ENCODE data around the gene PTGDS. TPM values are rescaled to one million over a fixed set of nuclear protein-coding genes. Genes with fewer than 3 reads are reported as not detected.

Gene PTGDS
- total RNA-seq, 1 experiment from 2014 or later, result 3.6 TPM

- Histone ChIP-seq H3K56ac (ENCODE audit: insufficient read length, low read depth, low read length) (no peak overlapping the region), H3T11ph (ENCODE audit: low read length) (no peak overlapping the region), H2AFZ (ENCODE audit: low read length) (no peak overlapping the region), H2BK12ac (ENCODE audit: insufficient read length, low read depth, low read length) (no peak overlapping the region), H2AK5ac (ENCODE audit: insufficient read length, low read length) (no peak overlapping the region), H2BK120ac (ENCODE audit: low read depth, low read length, poor library complexity, severe bottlenecking) (no peak overlapping the region), H4K20me1 (ENCODE audit: control insufficient read depth, insufficient read depth, insufficient read length) (no peaks in the 10 kb centered on the region), H3K27ac (ENCODE audit: insufficient read length, low read depth, low read length) (no peak overlapping the region), H2BK5ac (ENCODE audit: insufficient read length, low read length) (no peak overlapping the region), H4K8ac (replicated peaks; ENCODE audit: insufficient read length, low read depth, low read length) (no peak overlapping the region), H2BK20ac (ENCODE audit: low read depth, low read length, poor library complexity, severe bottlenecking) (no peak overlapping the region), H4K5ac (ENCODE audit: insufficient read length, low read depth, low read length) (no peak overlapping the region), H4K91ac (ENCODE audit: insufficient read length, low read depth, low read length) (no peak overlapping the region), H3K27me3 (ENCODE audit: insufficient read depth, low read length) (no peaks in the 10 kb centered on the region), H2BK15ac (ENCODE audit: low read depth, low read length) (no peak overlapping the region), H3K23ac (ENCODE audit: insufficient read length, low read depth, low read length) (no peak overlapping the region), H3K18ac (ENCODE audit: insufficient read length, low read depth, low read length) (no peak overlapping the region), H3K14ac (ENCODE audit: insufficient read depth, low read length) (no peak overlapping the region), H3K4me2 (ENCODE audit: insufficient read depth, insufficient read length, low read length) (no peak overlapping the region), H3K9ac (ENCODE audit: extremely low read depth, insufficient read length, low read length) (no peak overlapping the region), H3K23me2 (ENCODE audit: insufficient read length, low read depth, low read length, poor library complexity, severe bottlenecking) (peaks cover 8% of the 10 kb centered on the region), H3K4ac (ENCODE audit: low read depth, low read length) (no peak overlapping the region), H3K79me1 (ENCODE audit: insufficient read depth, low read depth, low read length, poor library complexity, severe bottlenecking) (no peaks in the 10 kb centered on the region), H3K4me1 (ENCODE audit: insufficient read depth, low read length) (no peaks in the 10 kb centered on the region), H3K79me2 (ENCODE audit: insufficient read depth, low read length) (no peaks in the 10 kb centered on the region), H3K9me3 (ENCODE audit: control insufficient read depth, low read depth, low read length) (no peaks in the 10 kb centered on the region)
- WGBS (ENCODE audit: extremely low coverage, insufficient read length, low lambda C conversion rate), result no CpG with 5 or more reads among the region's 26 CpGs
- no peak overlapping the region for H3K4me3 Mint-ChIP-seq
- DNase-seq, result no peak
- H3K9me3 Mint-ChIP-seq, result no peaks in the 10 kb centered on the region
- H3K27ac Mint-ChIP-seq, result peak overlapping the region in 2 of 3 experiments; percentile 85 to 89; a peak in 3 of 7 replicates
- H3K36me3 Mint-ChIP-seq (ENCODE audit: insufficient read depth in 1 of 3, low read depth in 3 of 3), result peaks cover 0 to 8% (median 6%) of the 10 kb centered on the region in 3 experiments; a peak in 4 of 7 replicates
- H3K4me1 Mint-ChIP-seq, result peaks cover 10 to 18% of the 10 kb centered on the region in 2 experiments
- no peaks in the 10 kb centered on the region for H3K27me3 Mint-ChIP-seq (ENCODE audit: low read depth)
- TF ChIP-seq CTCF (conservative IDR thresholded peaks at IDR 0.05), result no peak
Observed at GRCh38 chr9:136947028-136947891, 30.0 kb upstream of the PTGDS start.
